HAP-1 (cell line): Measurements from ENCODE around the gene ADTRP.

ENCODE experiments used
- DNase-seq, 2 experiments: peaks; one replicate each; pipeline ENCODE4 v3.0.0-alpha.2; 2016 to 2020; ENCODE audit warnings: low spot score in 2 of 2
- H3K27me3 ChIP-seq: fragments of 250-450 bp; sonication (Bioruptor Pico); 2 replicates; pipeline ENCODE4 v1.5.1; 2020; ENCODE audit warnings: low read depth, mild to moderate bottlenecking, moderate library complexity
- H3K36me3 ChIP-seq: fragments of 250-450 bp; sonication (Bioruptor Pico); replicated peaks from 2 replicates; pipeline ENCODE4 v1.5.1; 2020; ENCODE audit warnings: mild to moderate bottlenecking
- H3K4me1 ChIP-seq: fragments of 250-450 bp; sonication (Bioruptor Pico); 2 replicates; pipeline ENCODE4 v1.5.1; 2020; ENCODE audit warnings: mild to moderate bottlenecking
- H3K4me3 ChIP-seq: fragments of 250-450 bp; sonication (Bioruptor Pico); 2 replicates; pipeline ENCODE4 v1.5.1; 2020; ENCODE audit warnings: mild to moderate bottlenecking, moderate library complexity
- H3K9me3 ChIP-seq: fragments of 250-450 bp; sonication (Bioruptor Pico); 2 replicates; pipeline ENCODE4 v1.5.1; 2020; ENCODE audit warnings: mild to moderate bottlenecking, moderate library complexity
- in situ Hi-C: fragments of 300-500 bp; cut with MboI; formaldehyde crosslinking; loops from 3 replicates; pipeline ENCODE4 v1.14.3; 2020; ENCODE audit warnings: low sequenced_read_pairs, inconsistent platforms, mixed read lengths

The ADTRP gene

DNA sequence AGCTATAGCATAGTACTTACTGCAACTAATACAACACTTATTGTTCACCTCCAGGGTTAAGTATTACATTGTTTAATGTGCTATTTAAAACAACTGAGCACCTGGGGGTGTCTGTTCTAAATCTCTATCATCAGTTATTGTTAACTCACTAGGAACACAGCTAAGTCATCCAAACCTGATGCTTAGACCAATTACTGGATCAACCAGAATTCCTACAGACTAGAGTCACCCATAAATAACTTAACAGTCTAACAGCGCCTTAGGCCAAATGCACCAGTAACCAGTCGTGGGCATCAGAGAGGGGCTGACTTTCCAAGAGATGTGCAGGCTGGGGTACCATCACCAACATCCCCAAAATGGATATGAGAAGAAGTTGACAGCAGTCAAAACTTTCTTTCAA is 110.7 kb downstream of the ADTRP start:
- in situ Hi-C loops = no loop called here

DNA sequence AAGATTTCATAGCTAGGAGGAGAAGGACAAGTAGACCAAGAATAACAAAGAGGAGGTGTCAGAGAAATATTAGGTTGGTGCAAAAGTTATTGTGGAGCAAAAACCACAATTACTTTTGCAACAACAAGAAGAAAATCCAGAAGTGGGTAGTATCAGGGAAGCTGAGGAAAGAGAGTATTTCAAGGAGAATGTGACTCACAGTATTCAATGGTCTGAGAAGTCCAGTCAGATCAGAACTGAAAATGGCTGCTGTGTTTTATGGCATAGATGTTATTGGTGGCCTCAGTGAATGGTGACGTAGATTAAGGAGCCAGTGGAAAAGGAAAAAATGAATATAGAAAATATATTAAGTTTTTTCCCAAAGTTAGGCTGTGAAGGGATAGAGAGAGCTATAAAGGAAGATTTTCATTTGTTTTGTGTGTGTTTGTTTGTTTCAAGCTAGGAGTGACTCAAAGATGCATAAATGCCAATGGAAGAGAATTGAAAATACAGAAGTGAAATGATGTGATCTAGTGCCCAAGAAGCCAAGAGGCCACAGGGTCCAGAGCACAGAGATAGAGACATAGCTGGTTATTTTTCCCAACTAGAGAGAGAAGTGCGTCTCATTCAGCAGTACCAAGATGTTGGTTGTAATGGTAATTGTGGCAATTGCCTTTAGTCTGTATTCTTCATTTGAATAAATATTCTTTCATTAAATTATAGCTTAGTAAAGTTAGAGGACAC is 112.8 kb downstream of the ADTRP start:
- H3K4me1 ChIP-seq = no peaks in the 10 kb centered on the region
- H3K36me3 ChIP-seq = no peaks in the 10 kb centered on the region
- no peaks in the 10 kb centered on the region for H3K9me3 ChIP-seq
- 0 out of 2 replicates have a peak, but pooled peaks cover 2% of the 10 kb centered on the region for H3K27me3 ChIP-seq
- H3K4me3 ChIP-seq = no peak overlapping the region
- in situ Hi-C loops = no loop called here
- DNase-seq = no peak

More for the DNA sequence above, 110.7 kb downstream of the ADTRP start:
- H3K9me3 ChIP-seq = no peaks in the 10 kb centered on the region
- H3K27me3 ChIP-seq = 0 out of 2 replicates have a peak, but pooled peaks cover 2% of the 10 kb centered on the region
- no peaks in the 10 kb centered on the region for H3K36me3 ChIP-seq
- no peaks in the 10 kb centered on the region for H3K4me1 ChIP-seq
- H3K4me3 ChIP-seq = no peak overlapping the region
- DNase-seq = no peak
